ENCODE data around the gene TRUB2.

DNA sequence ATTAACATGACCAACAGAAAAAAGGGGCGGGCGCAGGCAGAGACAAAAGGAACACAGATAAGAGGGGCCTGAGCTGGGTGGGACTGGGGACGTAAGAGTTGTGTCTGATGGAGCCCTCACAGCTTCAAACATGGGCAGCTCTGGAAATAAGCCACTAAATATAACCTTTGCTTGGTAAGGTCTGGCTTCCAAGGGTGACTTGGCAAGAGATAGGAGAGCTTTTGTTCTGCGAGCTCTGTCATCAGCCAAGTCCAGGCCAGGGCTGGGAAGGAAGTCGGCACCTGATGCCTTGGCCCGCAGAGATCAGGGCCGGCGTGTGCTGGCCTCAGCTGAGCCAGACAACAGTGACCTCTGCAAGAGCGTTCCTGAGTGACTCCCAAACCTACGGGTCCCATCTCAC, 11.8 kb downstream of the TRUB2 start:
- TF ChIP-seq POLR2AphosphoS5 (IDR thresholded peaks at IDR 0.05; ENCODE audit: low read depth, low read length) (no peak), POLR2A (IDR thresholded peaks at IDR 0.05; ENCODE audit: borderline replicate concordance, extremely low read depth, insufficient read depth, insufficient read length) (no peak), EZH2phosphoT487 (IDR thresholded peaks at IDR 0.05; ENCODE audit: borderline replicate concordance) (no peak), SP1 (IDR thresholded peaks at IDR 0.05; ENCODE audit: low read depth) (no peak), EZH2 (IDR thresholded peaks at IDR 0.05) (no peak), EGR1 (IDR thresholded peaks at IDR 0.05; ENCODE audit: low read depth) (no peak), JUND (IDR thresholded peaks at IDR 0.05) (no peak), TCF7L2 (IDR thresholded peaks at IDR 0.05; ENCODE audit: borderline replicate concordance, extremely low read depth, insufficient read depth, insufficient read length) (no peak)
- TF ChIP-seq, protein P1, sequence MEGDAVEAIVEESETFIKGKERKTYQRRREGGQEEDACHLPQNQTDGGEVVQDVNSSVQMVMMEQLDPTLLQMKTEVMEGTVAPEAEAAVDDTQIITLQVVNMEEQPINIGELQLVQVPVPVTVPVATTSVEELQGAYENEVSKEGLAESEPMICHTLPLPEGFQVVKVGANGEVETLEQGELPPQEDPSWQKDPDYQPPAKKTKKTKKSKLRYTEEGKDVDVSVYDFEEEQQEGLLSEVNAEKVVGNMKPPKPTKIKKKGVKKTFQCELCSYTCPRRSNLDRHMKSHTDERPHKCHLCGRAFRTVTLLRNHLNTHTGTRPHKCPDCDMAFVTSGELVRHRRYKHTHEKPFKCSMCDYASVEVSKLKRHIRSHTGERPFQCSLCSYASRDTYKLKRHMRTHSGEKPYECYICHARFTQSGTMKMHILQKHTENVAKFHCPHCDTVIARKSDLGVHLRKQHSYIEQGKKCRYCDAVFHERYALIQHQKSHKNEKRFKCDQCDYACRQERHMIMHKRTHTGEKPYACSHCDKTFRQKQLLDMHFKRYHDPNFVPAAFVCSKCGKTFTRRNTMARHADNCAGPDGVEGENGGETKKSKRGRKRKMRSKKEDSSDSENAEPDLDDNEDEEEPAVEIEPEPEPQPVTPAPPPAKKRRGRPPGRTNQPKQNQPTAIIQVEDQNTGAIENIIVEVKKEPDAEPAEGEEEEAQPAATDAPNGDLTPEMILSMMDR (IDR thresholded peaks at IDR 0.05 in 2 of 3, conservative IDR thresholded peaks at IDR 0.05 in 1 of 3; ENCODE audit: borderline replicate concordance in 1 of 3, insufficient read depth in 1 of 3, low read depth in 2 of 3, low read length in 2 of 3), result no peak
- TF ChIP-seq, protein P2, sequence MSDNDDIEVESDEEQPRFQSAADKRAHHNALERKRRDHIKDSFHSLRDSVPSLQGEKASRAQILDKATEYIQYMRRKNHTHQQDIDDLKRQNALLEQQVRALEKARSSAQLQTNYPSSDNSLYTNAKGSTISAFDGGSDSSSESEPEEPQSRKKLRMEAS (IDR thresholded peaks at IDR 0.05), result no peak
- TF ChIP-seq, protein P3, sequence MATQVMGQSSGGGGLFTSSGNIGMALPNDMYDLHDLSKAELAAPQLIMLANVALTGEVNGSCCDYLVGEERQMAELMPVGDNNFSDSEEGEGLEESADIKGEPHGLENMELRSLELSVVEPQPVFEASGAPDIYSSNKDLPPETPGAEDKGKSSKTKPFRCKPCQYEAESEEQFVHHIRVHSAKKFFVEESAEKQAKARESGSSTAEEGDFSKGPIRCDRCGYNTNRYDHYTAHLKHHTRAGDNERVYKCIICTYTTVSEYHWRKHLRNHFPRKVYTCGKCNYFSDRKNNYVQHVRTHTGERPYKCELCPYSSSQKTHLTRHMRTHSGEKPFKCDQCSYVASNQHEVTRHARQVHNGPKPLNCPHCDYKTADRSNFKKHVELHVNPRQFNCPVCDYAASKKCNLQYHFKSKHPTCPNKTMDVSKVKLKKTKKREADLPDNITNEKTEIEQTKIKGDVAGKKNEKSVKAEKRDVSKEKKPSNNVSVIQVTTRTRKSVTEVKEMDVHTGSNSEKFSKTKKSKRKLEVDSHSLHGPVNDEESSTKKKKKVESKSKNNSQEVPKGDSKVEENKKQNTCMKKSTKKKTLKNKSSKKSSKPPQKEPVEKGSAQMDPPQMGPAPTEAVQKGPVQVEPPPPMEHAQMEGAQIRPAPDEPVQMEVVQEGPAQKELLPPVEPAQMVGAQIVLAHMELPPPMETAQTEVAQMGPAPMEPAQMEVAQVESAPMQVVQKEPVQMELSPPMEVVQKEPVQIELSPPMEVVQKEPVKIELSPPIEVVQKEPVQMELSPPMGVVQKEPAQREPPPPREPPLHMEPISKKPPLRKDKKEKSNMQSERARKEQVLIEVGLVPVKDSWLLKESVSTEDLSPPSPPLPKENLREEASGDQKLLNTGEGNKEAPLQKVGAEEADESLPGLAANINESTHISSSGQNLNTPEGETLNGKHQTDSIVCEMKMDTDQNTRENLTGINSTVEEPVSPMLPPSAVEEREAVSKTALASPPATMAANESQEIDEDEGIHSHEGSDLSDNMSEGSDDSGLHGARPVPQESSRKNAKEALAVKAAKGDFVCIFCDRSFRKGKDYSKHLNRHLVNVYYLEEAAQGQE (IDR thresholded peaks at IDR 0.05; ENCODE audit: low read depth), result no peak

Data from HCT116 (cell line).